WTC11 (cell line): Measurements from ENCODE around the gene AK5.

Source experiments
- ATF2 ChIP-seq: sonication (generic); formaldehyde crosslinking; IDR thresholded peaks from 2 replicates; pipeline ENCODE4 v1.8.1; 2022; ENCODE audit warnings: low read depth, missing genetic modification reagents, borderline replicate concordance
- ATF3 ChIP-seq: sonication (generic); formaldehyde crosslinking; conservative IDR thresholded peaks from 2 replicates; pipeline ENCODE4 v1.8.1; 2022; ENCODE audit warnings: mild to moderate bottlenecking, missing genetic modification reagents
- CTCF ChIP-seq: fragments of 200-600 bp; IDR thresholded peaks from 2 replicates; pipeline ENCODE4 v1.8.0; 2022; ENCODE audit warnings: antibody characterized with exemption
- GABPB1 ChIP-seq: sonication (generic); formaldehyde crosslinking; IDR thresholded peaks from 2 replicates; pipeline ENCODE4 v1.8.1; 2023; ENCODE audit warnings: mild to moderate bottlenecking, missing genetic modification reagents
- KAT7 ChIP-seq: sonication (generic); formaldehyde crosslinking; IDR thresholded peaks from 2 replicates; pipeline ENCODE4 v1.8.1; 2023; ENCODE audit warnings: missing genetic modification reagents, mild to moderate bottlenecking, borderline replicate concordance
- MAX ChIP-seq: sonication (generic); formaldehyde crosslinking; IDR thresholded peaks from 2 replicates; pipeline ENCODE4 v1.8.0; 2022; ENCODE audit warnings: mild to moderate bottlenecking, missing genetic modification reagents
- ZNF138 ChIP-seq: sonication (generic); formaldehyde crosslinking; conservative IDR thresholded peaks from 2 replicates; pipeline ENCODE4 v1.8.1; 2022; ENCODE audit warnings: mild to moderate bottlenecking, moderate library complexity, missing genetic modification reagents

GRCh38 chr1:77341195-77341594 lies 59.4 kb downstream of the AK5 start:
- TF ChIP-seq CTCF (no peak), ATF3 (CRISPR knock-in tag) (no peak), KAT7 (CRISPR knock-in tag) (no peak), ZNF138 (no peak), GABPB1 (CRISPR knock-in tag) (no peak), MAX (CRISPR knock-in tag) (no peak), ATF2 (CRISPR knock-in tag) (no peak)
